IgD-negative memory B cell (primary cell): Measurements from ENCODE around the gene MYL7. TPM values are rescaled to one million over a fixed set of nuclear protein-coding genes. Genes with fewer than 3 reads are reported as not detected.
"Not testable (repeated sequence)": the region's sequence is repeated elsewhere in the genome, so short reads cannot be mapped to it uniquely, and the experiment has no call there.

Experiments used
- H3K27ac Mint-ChIP-seq, 3 donors: one replicate each; pipeline ENCODE4 v1.8.0; 2020 to 2022; ENCODE audit warnings: mild to moderate bottlenecking in 3 of 3, mixed read lengths in 3 of 3, moderate library complexity in 1 of 3
- H3K27me3 Mint-ChIP-seq: one replicate; pipeline ENCODE4 v1.8.0; 2021; ENCODE audit warnings: mixed read lengths
- H3K36me3 Mint-ChIP-seq: one replicate; pipeline ENCODE4 v1.8.0; 2020; ENCODE audit warnings: mild to moderate bottlenecking, mixed read lengths
- H3K4me1 Mint-ChIP-seq, 3 donors: one replicate each; pipeline ENCODE4 v1.8.0; 2020 to 2022; ENCODE audit warnings: mixed read lengths in 3 of 3, mild to moderate bottlenecking in 1 of 3
- H3K4me3 Mint-ChIP-seq, 4 donors: one replicate each; pipeline ENCODE4 v1.8.0; 2020 to 2022; ENCODE audit warnings: mild to moderate bottlenecking in 4 of 4, mixed read lengths in 4 of 4, moderate library complexity in 3 of 4
- H3K9me3 Mint-ChIP-seq, 3 donors: one replicate each; pipeline ENCODE4 v1.8.0; 2020 to 2021; ENCODE audit warnings: mixed read lengths in 3 of 3, mild to moderate bottlenecking in 1 of 3
- polyA plus RNA-seq: library from polyadenylated mRNA; unstranded; fragments of 300-500 nt; fragmentation: Illumina TruSeq; gene quantifications from one replicate; pipeline ENCODE4 v1.2.3, GENCODE V29; 2021

The MYL7 gene
- polyA plus RNA-seq, 1 donor from 2014 or later: not detected

- Mint-ChIP-seq H3K27ac (no peak overlapping the region), H3K9me3 (peaks cover 0 to 5% (median 0%) of the 10 kb centered on the region in 3 donors), H3K36me3 (peaks cover 5% of the 10 kb centered on the region), H3K27me3 (peaks cover 11% of the 10 kb centered on the region), H3K4me1 (peaks cover 0 to 2% (median 0%) of the 10 kb centered on the region in 3 donors), H3K4me3 (no peak overlapping the region)
These were observed 36.5 kb upstream of the MYL7 start for GRCh38 chr7:44177570-44178131.

- peaks cover 0 to 2% (median 0%) of the 10 kb centered on the region in 3 donors for H3K9me3 Mint-ChIP-seq
- peaks cover 5% of the 10 kb centered on the region for H3K36me3 Mint-ChIP-seq
- H3K27me3 Mint-ChIP-seq: peaks cover 7% of the 10 kb centered on the region
- H3K27ac Mint-ChIP-seq: peak overlapping the region in 1 of 3 donors; percentile 49
- peaks cover 0 to 2% (median 0%) of the 10 kb centered on the region in 3 donors for H3K4me1 Mint-ChIP-seq
- no peak overlapping the region for H3K4me3 Mint-ChIP-seq
These were observed 35.4 kb upstream of the MYL7 start for GRCh38 chr7:44176486-44176885.

GRCh38 chr7:44175730-44176129, 34.6 kb upstream of the MYL7 start:
- H3K4me3 Mint-ChIP-seq: no peak overlapping the region
- peaks cover 7% of the 10 kb centered on the region for H3K27me3 Mint-ChIP-seq
- no peak overlapping the region for H3K27ac Mint-ChIP-seq
- H3K36me3 Mint-ChIP-seq: peaks cover 5% of the 10 kb centered on the region
- no peaks in the 10 kb centered on the region for H3K9me3 Mint-ChIP-seq
- H3K4me1 Mint-ChIP-seq: peaks cover 0 to 2% (median 0%) of the 10 kb centered on the region in 3 donors

- H3K36me3 Mint-ChIP-seq, H3K4me1 Mint-ChIP-seq, H3K27me3 Mint-ChIP-seq, H3K9me3 Mint-ChIP-seq: not testable (repeated sequence)
- H3K27ac Mint-ChIP-seq: peak overlapping the region in 1 of 3 donors; percentile 21
- peak overlapping the region in 1 of 4 donors; percentile 61 for H3K4me3 Mint-ChIP-seq
These were observed 33.5 kb upstream of the MYL7 start for GRCh38 chr7:44174694-44174948.

GRCh38 chr7:44173911-44174693, 33.0 kb upstream of the MYL7 start:
- Mint-ChIP-seq H3K36me3 (peaks cover 5% of the 10 kb centered on the region), H3K27me3 (peaks cover 5% of the 10 kb centered on the region), H3K4me3 (peak overlapping the region in 1 of 4 donors; percentile 61), H3K9me3 (no peaks in the 10 kb centered on the region), H3K4me1 (no peaks in the 10 kb centered on the region), H3K27ac (no peak overlapping the region)

- Mint-ChIP-seq H3K4me1 (peaks cover 2 to 6% (median 5%) of the 10 kb centered on the region in 3 donors), H3K36me3 (peaks cover 5% of the 10 kb centered on the region), H3K27me3 (peaks cover 5% of the 10 kb centered on the region), H3K27ac (no peak overlapping the region), H3K9me3 (no peaks in the 10 kb centered on the region), H3K4me3 (no peak overlapping the region)
These were observed 31.8 kb upstream of the MYL7 start for GRCh38 chr7:44172803-44173424.

- Mint-ChIP-seq H3K36me3 (peaks cover 5% of the 10 kb centered on the region), H3K27me3 (peaks cover 5% of the 10 kb centered on the region), H3K27ac (no peak overlapping the region), H3K9me3 (no peaks in the 10 kb centered on the region), H3K4me3 (no peak overlapping the region), H3K4me1 (peaks cover 5 to 11% (median 10%) of the 10 kb centered on the region in 3 donors)
These were observed 31.2 kb upstream of the MYL7 start for GRCh38 chr7:44172352-44172751.

GRCh38 chr7:44171901-44172300, 30.8 kb upstream of the MYL7 start:
- H3K27me3 Mint-ChIP-seq, H3K4me3 Mint-ChIP-seq, H3K36me3 Mint-ChIP-seq: not testable (repeated sequence)

GRCh38 chr7:44167920-44168319, 26.8 kb upstream of the MYL7 start:
- Mint-ChIP-seq H3K4me3 (no peak overlapping the region), H3K36me3 (no peaks in the 10 kb centered on the region), H3K27ac (peak overlapping the region in 1 of 3 donors; percentile 26), H3K9me3 (peaks cover 0 to 10% (median 0%) of the 10 kb centered on the region in 3 donors), H3K27me3 (peaks cover 3% of the 10 kb centered on the region), H3K4me1 (peaks cover 6 to 11% (median 10%) of the 10 kb centered on the region in 3 donors)

More at GRCh38 chr7:44171901-44172300, 30.8 kb upstream of the MYL7 start:
- H3K9me3 Mint-ChIP-seq, H3K27ac Mint-ChIP-seq: not testable (repeated sequence)
- peaks cover 5 to 11% (median 10%) of the 10 kb centered on the region in 3 donors for H3K4me1 Mint-ChIP-seq

- Mint-ChIP-seq H3K36me3 (no peaks in the 10 kb centered on the region), H3K4me3 (no peak overlapping the region), H3K9me3 (peaks cover 0 to 10% (median 0%) of the 10 kb centered on the region in 3 donors)
These were observed 22.5 kb upstream of the MYL7 start for GRCh38 chr7:44163591-44163990.

GRCh38 chr7:44162785-44163395, 21.8 kb upstream of the MYL7 start:
- Mint-ChIP-seq H3K9me3 (peaks cover 0 to 10% (median 0%) of the 10 kb centered on the region in 3 donors), H3K27ac (no peak overlapping the region), H3K27me3 (no peaks in the 10 kb centered on the region), H3K36me3 (no peaks in the 10 kb centered on the region), H3K4me3 (no peak overlapping the region), H3K4me1 (peaks cover 4 to 5% (median 4%) of the 10 kb centered on the region in 3 donors)

More at GRCh38 chr7:44163591-44163990, 22.5 kb upstream of the MYL7 start:
- no peak overlapping the region for H3K27ac Mint-ChIP-seq
- no peaks in the 10 kb centered on the region for H3K27me3 Mint-ChIP-seq
- H3K4me1 Mint-ChIP-seq: peaks cover 6 to 7% (median 6%) of the 10 kb centered on the region in 3 donors

- Mint-ChIP-seq H3K27ac (no peak overlapping the region), H3K9me3 (peaks cover 0 to 10% (median 0%) of the 10 kb centered on the region in 3 donors)
These were observed 21.0 kb upstream of the MYL7 start for GRCh38 chr7:44162179-44162578.

GRCh38 chr7:44161371-44161770, 20.2 kb upstream of the MYL7 start:
- Mint-ChIP-seq H3K4me3 (no peak overlapping the region), H3K9me3 (peaks cover 0 to 10% (median 0%) of the 10 kb centered on the region in 3 donors), H3K36me3 (no peaks in the 10 kb centered on the region), H3K27ac (no peak overlapping the region), H3K27me3 (no peaks in the 10 kb centered on the region), H3K4me1 (peaks cover 0 to 1% (median 0%) of the 10 kb centered on the region in 3 donors)

More at GRCh38 chr7:44162179-44162578, 21.0 kb upstream of the MYL7 start:
- H3K36me3 Mint-ChIP-seq: no peaks in the 10 kb centered on the region
- no peak overlapping the region for H3K4me3 Mint-ChIP-seq
- peaks cover 0 to 1% (median 0%) of the 10 kb centered on the region in 3 donors for H3K4me1 Mint-ChIP-seq
- H3K27me3 Mint-ChIP-seq: no peaks in the 10 kb centered on the region

- no peaks in the 10 kb centered on the region for H3K4me1 Mint-ChIP-seq
- peaks cover 0 to 10% (median 0%) of the 10 kb centered on the region in 3 donors for H3K9me3 Mint-ChIP-seq
- no peaks in the 10 kb centered on the region for H3K27me3 Mint-ChIP-seq
- H3K27ac Mint-ChIP-seq: peak overlapping the region in 1 of 3 donors; percentile 53
- H3K36me3 Mint-ChIP-seq: no peaks in the 10 kb centered on the region
- no peak overlapping the region for H3K4me3 Mint-ChIP-seq
These were observed 18.9 kb upstream of the MYL7 start for GRCh38 chr7:44159824-44160630.
